GM21367 (cell line): ENCODE results near the gene LYSMD3.

ENCODE experiments used
- ATAC-seq: cut with Tn5 transposase; IDR thresholded peaks from one replicate; pipeline ENCODE4 v1.9.1; 2021; ENCODE audit not compliant: unreplicated experiment

LYSMD3 gene

DNA sequence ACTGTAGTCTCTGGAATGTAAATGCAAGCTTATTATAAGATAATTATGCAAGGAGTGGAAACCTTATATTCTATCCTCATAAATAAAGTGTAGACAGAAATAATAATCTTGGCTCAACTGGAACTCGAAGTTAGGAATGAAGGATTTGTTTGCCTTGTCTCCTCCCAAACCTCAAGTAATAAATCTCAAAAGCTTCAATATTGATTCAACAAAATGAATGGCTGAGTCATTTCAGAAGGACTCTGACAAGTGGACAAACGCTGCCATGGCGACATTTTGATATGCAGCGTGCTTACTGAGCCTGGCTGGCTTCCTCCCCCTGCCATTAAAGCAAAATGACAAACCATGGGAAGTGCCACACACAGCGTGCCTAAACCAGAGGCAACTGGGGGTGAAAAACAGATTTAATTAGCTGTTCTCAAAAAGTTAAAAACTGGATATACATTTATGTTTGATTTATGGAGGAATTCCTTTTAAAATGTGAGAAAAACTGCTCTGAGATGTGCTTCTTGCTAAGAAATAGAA lies 18.7 kb upstream of the LYSMD3 start:
- no peak for ATAC-seq

DNA sequence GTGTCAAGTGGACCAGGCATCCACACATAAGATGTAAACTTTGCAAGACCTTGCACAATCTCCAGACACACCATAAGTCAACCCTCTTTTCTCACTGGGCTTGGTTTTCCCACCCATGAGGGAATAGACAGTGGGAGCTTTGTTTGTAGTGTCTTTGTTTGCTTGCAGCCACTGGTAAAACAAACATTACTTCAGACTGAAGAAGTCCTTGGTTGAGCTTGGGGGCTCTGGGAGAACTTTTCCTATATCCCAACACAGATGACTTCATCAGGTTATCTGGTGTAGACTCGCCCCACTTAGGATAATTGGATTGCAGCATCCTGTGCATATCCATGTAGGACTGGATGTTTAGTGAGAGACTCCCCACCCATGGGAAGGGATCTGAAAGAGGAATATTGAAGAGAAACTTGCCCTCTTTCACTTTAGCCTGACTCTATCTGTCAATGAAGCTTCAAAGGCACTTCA lies 17.7 kb upstream of the LYSMD3 start:
- ATAC-seq: no peak

DNA sequence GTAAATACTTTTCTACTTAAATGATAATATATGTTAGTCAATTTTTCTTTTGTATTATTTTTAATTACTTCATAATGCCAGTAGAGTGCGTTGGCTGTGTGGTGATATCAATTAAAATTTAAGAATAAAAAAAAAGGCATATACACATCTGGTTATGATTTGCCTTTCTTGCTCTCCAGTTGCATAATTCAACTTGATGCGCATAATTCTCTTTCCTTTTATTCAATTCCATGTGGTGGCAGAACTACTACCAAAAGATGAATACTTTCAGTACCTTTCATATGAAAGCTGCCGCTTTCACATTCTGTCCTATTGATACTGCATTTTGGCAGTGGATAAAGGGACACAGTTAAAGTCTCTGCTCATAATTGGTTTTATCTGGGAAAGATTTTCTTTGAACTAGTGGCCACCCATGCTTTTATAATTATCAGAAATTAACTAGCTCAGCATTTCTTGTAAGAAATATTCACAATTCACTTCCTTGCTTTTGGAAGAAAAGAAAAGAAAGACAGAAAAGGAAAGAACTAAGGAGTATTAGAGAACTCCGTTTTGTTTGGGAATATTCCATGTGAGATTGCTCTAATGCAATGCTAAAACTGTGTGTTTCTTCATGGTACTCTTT lies 16.9 kb upstream of the LYSMD3 start:
- no peak for ATAC-seq

DNA sequence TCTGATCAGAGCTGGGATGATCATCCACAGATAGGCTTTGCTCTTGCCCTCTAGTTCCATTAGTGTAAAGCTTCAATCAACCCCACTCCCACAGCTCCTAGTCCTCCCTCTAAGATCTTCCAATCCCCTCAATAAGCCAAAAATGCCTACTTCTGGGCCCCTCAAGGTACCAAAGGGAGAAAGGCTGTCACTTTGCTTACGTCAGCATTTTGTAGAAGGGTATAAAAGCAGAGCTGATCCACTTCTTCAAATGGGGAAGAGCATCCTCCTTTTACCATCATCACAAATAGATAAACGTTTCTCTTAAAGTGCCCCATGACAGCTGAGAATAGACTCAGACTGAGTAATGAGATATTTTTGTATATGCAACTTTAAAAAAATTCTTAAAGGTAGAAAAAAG lies 16.1 kb upstream of the LYSMD3 start:
- ATAC-seq: no peak

DNA sequence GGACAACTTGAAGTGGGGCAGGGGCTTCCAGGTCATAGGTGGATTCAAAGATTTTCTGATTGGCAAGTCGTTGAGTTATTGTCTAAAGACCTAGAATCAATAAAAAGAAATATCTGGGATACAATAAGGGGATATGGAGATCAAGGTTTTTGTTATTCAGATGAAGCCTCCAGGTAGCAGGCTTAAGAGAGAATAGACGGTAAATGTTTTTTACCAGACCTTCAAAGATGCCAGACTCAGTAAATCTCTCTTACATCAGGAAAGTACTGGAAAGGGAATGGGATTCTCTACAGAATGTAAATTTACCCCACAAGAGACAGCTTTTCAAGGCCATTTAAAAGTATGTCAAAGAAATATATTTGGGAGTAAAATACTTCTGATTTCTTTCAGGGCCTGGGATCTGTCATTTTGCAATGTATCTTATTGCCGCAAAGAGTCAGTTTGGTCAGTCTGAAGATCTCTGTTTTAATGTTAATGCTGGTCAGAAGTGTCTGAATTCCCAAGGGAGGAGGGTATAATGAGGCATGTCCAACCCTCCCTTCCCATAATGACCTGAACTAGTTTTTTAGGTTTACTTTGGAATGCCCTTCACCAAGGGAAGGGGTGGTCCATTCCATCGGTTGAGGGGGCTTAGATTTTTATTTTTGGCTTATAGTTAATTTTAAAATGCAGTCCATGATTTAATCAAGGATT lies 13.6 kb upstream of the LYSMD3 start:
- no peak for ATAC-seq

DNA sequence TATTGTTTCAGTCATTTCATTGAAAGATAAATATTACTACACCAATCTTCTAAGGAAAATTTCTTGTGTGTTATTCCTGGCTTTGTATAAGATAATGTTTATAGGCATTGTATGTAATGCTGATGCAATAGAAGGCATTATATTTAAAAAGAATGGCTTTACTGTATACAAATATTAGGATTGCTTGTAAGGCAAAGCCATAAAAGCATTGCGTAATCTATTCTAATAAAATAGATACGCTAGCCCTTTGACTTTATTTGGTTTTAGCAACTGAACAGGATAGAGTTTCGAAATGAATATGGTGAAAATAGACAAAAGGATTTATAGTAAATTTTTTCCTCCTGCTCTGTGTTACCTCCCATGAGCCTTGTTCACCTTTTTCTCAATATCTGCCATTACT lies 5.5 kb upstream of the LYSMD3 start:
- no peak for ATAC-seq

DNA sequence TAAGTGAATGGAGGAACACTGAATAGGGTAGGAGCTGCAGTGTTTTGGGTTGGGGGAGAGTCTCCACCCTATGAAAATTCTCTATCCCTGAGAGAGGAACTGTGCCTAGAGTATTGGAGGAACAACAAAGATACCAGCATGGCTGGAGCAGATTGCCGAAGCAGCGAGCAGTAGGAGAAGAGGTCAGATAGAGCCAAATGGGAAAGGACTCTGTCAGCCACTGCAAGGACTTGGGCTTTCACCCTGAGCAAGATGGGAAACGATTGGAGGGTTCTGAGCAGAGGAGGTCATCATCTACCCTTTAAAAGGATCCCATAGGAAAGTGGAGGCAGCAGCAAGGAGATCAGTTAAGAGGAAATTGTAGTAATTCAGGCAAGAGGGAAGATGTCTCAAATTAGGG lies 4.4 kb upstream of the LYSMD3 start:
- no peak for ATAC-seq

DNA sequence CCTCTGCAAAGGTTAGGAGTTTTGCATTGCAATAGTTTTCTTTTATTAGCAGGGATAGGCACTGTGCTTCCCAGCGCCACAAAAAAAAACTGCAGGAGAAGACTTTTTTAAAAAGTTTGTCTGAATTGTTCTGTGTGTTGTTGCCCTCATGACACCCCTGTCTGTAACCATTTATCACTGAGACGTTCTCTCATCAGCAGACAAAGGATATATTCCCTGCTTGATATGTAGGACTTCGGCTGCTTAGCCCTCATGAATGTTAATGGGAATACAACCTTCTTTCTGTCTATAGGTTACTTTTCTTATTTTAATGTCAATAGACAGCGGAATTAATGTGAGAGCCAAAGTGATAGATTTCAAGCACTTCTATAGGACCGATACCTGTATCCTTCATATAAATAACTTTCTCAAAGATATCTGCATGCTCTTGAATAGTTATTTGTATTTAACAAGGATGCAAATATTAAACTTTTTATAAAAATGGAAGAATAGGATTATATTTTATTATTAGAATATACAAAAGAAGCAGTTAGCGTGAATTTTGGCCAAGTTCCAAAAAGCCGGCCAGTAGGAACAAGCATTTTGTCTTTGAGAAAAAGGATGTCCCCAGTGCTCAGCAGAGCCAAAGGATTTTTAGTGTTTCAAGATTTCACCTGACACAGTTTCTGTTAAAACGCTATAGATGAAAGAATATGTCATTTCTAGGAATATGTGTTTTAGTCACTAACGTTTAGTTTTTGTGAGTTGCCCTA lies 1.5 kb upstream of the LYSMD3 start:
- no peak for ATAC-seq

DNA sequence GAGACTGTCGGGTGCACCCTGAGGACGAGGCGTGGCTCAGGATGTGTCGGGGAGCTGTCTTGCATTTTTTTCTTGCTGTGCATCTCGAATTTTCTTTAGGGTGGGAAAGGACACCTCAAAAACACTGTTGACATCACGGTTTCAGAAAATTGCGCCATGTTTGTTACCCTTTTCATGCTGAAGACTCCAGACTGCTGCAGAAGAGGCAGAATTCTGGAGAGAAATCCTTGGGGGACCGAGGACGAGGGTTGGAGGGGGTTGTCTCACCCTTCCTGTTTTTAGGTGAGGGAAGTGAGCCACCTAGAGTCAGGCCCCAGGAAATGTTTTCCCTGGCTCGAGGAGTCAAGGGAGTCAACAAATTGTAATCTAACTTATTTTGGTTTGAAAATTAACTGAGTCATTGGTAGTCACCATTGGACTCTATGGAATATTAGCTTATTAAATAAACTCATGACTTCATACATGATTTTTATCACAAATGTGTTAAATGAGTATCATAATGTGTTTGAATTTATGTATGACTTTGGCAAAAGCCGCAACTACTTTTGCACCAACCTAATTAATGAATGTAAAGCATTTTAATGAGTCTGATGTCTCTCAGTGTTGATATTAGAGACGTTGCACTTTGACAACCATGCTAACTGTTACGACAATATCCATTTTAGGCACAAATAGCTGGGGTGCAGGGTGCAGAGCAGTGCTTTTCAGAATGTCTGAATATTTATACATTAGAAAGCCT lies 724 bp upstream of the LYSMD3 start:
- ATAC-seq: peak; percentile 44

DNA sequence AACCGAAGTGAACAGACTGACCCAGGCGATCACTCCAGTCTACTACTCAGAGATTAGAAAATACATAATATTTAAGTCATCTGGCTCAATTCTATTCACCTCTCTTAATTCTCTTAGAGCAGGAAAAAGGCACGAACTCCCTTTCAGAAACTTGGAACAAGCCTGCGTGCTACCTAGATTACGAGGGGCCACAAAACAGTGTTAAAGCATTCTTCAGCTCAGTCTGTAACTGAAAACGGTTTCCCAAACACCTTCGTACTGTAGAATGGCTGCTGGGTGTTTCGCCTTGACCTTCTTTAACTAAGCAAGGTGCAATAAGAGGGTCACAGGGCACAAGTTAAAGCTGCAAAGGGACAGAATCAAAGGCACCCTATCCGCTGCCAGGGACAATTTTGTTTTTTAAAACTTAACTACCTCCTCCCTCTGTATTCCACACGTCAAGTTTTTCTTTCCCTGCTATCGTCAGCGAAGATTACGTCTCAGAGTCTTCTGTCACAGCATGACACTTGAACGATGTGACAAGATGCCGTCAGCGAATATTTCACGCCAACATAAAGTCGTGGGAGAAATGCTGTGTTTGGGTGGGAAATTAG lies 687 bp downstream of the LYSMD3 start:
- ATAC-seq: peak; percentile 1

DNA sequence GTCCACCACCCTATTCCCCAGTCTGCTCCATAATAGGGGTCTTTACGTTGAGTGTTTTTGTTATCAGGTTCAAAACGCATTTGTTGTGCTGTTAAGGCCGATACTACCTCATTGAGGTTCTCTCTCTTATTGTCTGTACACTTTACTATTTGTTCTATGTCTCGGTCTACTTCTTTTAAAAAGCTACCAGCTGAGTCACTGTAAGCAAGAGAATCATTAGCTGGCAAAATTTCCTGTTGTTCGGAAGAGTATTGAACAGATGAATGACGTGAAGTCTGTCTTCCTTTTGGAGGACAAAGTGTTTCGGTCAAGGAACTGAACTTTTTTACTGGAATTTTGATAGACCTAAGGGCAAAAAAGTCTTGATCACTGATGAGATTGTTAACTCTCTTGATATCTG lies 10.3 kb downstream of the LYSMD3 start:
- ATAC-seq: no peak

DNA sequence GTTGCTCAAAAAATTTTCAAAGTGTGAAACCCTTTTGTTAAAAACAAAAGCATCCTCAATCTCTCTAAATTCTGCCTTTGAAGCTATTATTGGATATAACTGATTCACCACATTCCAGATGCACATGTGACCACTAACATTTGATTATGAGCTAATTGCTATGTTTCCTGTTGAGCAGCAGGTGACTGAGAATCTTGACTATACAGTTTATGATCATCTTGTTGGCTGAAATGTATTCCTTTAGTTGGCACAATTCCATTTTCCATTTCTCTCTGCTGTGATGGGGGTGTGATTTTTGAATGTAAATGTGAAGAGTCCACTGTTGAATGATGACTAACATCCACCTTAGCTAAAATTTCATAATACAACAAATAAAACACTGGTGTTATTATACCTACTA lies 10.7 kb downstream of the LYSMD3 start:
- no peak for ATAC-seq

DNA sequence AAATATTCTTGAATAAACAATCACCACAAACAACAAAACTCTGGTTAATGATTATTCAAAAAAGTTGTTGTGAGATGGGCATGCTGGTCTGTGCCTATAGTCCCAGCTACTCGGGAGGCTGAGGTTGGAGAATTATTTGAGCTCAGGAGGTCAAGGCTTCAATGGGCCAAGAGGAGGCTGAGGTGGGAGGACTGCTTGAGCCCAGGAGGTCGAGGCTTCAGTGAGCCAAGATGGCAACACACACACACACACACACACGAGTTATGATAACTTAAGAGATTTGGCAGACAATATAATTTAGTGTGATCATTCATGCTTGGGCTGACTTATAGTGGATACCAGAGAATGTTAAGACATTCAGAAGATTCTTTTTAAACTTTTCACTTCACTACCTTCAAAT lies 14.9 kb downstream of the LYSMD3 start:
- ATAC-seq: no peak

DNA sequence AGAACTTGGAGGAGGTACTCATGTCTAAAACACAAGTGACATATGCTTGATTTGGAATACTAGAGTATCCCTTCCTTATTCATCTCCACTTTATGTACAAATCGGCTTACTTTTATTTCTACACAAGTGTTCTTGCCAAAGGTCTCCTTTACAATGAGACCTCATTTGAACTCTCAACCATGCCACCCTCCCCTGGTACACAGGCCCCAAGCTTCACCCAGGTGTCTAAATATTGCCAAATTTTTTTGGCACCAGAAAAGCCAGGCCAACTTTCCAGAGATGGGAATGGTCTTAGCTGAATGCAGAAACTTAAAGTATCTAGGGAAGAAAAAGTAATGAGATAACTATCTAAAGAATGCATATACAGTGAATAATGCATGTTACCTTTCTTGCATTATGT lies 18.9 kb downstream of the LYSMD3 start:
- no peak for ATAC-seq

DNA sequence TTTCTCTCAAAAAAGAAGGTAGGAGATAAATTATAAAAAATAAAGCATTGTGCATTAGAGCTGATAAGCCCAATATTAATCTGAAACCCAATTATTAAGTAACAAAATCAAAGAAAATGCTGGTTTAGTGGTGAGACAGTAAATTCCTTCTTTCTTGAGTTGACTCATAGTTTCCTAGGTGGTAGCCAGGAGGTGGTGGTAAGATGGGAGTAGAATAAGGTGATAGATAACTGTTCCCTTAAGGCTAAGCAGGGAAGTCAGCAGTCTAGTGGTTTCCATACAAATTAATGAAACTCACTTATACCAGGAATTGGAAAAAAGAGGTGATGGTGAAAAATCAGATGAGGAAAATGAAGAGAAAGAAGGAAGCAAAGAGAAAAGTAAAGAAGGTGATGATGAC lies 23.2 kb downstream of the LYSMD3 start:
- ATAC-seq: no peak

DNA sequence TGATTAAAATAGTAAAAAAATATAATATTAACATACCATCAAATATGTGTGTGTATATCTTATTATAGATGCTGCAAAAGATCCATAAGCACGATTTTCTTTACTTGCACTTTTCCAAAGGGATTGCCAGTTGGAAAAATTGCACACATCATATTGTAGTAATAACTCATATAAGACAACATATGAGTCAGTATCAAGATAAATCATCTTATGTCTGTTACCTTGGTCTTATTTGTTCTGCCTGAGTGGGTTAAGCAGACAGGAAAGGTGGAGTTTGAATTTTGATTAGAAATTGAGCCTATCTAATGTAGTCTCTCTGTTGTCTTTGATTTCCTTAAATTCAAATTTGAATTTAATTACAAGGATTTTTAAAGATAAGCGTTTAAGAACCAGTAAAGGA lies 24.6 kb downstream of the LYSMD3 start:
- ATAC-seq: no peak

DNA sequence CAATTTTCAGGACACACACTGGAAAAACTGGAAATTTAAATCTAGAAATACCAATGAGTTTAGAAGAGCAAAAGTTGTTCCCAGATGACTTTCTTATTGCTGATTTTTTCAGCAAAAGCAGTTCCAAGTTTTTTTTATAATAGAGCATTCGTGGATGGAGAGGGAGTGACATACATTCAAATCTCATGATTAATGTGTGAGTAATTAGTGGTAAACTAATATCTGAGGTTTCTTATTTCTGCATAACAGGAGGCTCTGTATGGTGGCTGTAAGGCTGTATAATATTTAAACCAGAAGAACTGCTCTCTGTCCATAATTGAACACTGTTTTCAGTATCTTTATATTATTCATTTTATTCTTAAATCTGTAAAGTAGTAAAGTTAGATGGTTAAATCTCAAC lies 25.8 kb downstream of the LYSMD3 start:
- no peak for ATAC-seq

DNA sequence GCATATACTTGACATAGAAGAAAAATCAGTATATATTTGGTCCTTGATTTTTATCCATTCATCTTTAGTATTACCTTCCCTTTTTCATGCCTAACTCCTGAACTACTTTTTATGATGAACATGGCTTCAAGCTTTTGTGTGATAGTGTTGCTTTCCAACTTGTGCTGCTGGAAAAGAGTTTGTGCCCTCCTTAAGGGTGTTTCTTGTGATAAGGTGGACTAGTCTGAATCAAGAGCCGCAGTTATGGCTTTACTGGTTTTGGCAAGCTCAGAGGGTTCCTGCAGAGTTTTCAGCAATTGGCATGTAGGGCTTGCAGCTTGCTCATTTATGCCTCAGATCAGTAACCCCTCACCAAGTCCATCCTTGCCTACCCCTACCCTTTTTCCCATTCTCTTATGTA lies 34.2 kb downstream of the LYSMD3 start:
- no peak for ATAC-seq

DNA sequence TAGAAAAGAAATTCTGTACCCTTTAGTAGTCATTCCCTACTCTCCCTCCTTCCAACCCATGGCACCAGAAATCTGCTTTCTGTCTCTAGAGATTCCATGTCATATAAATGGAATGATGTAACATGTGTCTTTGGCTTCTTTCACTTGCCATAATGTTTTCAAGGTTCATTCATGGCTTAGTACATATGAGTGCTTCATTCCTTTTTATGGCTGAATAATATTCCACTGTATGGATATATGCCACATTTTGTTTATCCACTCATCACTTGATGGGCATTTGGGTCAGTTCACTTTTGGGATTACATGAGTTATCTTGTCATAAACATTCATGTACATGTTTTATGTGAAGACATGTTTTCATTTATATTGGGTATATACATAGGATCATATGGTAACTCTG lies 35.3 kb downstream of the LYSMD3 start:
- no peak for ATAC-seq

DNA sequence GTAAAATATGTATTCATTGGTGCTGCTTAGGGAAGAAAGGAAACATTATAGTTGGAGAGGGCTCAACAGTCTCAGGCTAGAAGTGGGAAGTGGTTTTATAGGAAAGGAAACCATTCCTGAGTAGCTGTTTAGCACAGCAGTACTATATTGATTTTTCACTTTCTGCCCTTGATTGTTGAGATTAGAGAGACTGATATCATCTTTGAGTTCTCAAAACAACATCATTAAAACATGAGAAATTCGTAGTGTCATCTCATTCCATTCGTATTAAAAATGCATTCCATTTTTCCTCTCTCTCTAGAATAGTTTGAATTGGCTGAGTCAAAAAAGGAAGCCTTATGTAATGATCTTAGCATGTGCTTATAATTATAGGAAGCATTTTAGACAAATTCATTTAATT lies 40.6 kb downstream of the LYSMD3 start:
- ATAC-seq: no peak

DNA sequence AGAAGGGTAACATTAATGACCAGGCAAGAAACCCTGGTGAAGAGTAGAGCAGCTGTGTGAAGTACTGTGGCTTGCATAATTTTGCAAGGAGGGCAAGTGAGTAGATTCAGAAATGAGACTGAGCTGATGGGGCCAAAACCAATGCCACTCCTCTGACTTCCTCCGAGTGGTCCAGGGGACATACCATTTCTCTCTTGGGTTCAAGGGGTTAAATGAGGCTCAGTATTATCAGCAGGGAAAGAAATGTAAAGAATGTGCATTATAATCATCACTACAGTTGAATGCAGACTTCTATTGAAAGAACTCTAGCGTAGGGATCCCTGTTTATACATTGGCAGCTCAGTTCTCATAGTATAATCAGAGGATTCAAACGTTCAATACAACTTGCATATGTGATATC lies 44.8 kb downstream of the LYSMD3 start:
- no peak for ATAC-seq
